ENCODE measurements around the gene SLAMF1.

DNA sequence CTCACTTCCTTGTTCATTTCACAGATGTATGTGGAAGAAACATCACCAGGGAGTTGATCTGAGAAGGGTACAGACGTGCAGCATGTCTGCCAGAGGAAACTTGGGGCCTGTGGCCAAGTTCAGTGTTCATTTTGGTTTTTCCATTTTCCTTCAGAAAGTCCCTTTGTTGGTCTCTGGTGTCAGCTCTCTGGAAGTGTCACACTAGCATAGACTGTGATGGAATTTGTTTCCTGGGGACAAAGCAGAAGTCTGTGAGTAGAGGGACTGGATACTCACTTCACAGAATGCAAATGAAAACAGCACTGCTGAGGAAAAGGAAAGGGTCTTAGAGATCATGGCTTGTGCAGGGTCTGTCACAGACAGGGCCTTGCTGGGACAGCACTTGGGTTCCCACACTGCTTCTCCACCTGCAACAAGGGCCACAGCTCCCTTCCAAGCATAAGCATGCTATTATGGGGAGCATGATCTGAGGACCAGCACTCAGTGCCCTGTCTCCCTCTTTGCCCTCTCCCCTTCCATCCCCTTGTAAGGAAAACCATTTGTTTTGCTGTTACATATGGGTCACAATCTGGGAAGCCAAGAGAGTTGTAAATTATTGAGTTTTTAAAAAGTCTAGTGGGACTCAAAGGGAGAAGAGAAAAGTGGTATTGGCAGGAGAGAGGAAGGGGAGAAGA is 36.1 kb downstream of the SLAMF1 start:
- TF ChIP-seq POLR2A (IDR thresholded peaks at IDR 0.05) (no peak), CTCF (IDR thresholded peaks at IDR 0.05) (no peak)
